ENCODE data around the gene MYH15.

The MYH15 gene

DNA sequence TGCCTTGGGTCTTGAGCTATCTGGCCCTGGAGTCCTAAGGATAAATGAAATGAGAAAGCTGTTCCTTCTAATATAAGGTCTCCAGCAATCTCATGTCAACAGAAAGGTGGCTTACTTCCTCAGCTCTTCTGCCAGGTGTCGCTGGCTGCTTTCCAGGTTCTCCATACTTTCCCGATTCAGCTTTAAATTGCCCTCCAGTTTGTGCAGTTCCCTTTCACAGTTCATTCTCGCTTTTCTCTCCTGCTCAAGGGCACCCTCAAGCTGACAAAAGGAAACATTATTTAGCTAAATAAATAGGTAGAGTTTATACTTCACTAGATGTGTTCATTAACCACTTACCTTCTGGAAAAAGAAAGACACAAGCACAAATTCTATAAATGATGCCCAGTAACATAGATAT is 73.0 kb downstream of the MYH15 start:
- no peak overlapping the region for H3K4me3 ChIP-seq
- no peak overlapping the region for H3K27ac ChIP-seq
- DNase-seq (ENCODE audit: low read depth, low spot score): no peak
- no peak overlapping the region for H3K9ac ChIP-seq (ENCODE audit: insufficient read length)
- no peaks in the 10 kb centered on the region for H3K9me3 ChIP-seq (ENCODE audit: low read depth, low read length)
- H3K36me3 ChIP-seq (ENCODE audit: insufficient read depth, low read length): peaks cover 15% of the 10 kb centered on the region; the same call in 1 of the 2 replicates
- TF ChIP-seq EZH2 (IDR thresholded peaks at IDR 0.05) (no peak), POLR2AphosphoS5 (IDR thresholded peaks at IDR 0.05; ENCODE audit: borderline replicate concordance, low read depth, low read length) (no peak), FOXP2 (optimal IDR thresholded peaks at IDR 0.05; ENCODE audit: control extremely low read depth, extremely low read length, insufficient read depth) (no peak)

DNA sequence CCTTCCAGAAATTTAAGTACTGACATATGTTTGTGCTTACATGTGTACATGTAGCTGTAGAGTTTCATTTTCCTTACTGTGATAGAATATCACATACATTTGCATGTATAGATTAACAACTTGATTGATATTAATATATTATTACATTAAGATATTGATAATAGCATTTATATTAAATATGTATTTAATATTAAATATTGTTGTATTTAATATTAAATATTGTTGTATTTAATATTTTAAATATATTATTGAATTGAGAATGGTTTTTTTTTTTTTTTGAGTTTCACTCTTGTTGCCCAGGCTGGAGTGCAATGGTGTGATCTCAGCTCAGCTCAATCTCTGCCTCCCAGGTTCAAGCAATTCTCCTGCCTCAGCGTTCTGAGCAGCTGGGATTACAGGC is 76.5 kb downstream of the MYH15 start:
- peaks cover 10% of the 10 kb centered on the region; the same call in 1 of the 2 replicates for H3K36me3 ChIP-seq (ENCODE audit: insufficient read depth, low read length)
- no peak overlapping the region for H3K9ac ChIP-seq (ENCODE audit: insufficient read length)
- H3K27ac ChIP-seq: no peak overlapping the region
- DNase-seq (ENCODE audit: low read depth, low spot score): no peak
- no peak overlapping the region for H3K4me3 ChIP-seq
- no peaks in the 10 kb centered on the region for H3K9me3 ChIP-seq (ENCODE audit: low read depth, low read length)
- TF ChIP-seq POLR2AphosphoS5 (IDR thresholded peaks at IDR 0.05; ENCODE audit: borderline replicate concordance, low read depth, low read length) (no peak), FOXP2 (optimal IDR thresholded peaks at IDR 0.05; ENCODE audit: control extremely low read depth, extremely low read length, insufficient read depth) (no peak), EZH2 (IDR thresholded peaks at IDR 0.05) (no peak)

DNA sequence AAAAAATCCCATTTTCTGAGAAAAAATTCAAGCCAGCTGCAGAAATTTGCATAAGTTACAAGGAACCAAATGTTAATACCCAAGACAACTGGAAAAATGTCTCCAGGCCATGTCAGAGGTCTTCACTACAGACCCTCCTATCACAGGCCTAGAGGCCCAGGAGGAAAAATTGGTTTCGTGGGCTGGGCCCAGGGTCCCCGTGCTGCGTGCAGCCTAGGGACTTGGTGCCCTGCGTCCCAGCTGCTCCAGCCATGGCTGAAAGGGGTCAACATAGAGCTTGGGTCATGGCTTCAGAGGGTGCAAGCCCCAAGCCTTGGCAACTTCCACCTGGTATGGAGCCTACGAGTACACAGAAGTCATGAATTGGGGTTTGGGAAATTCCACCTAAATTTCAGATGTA is 78.0 kb downstream of the MYH15 start:
- TF ChIP-seq FOXP2 (optimal IDR thresholded peaks at IDR 0.05; ENCODE audit: control extremely low read depth, extremely low read length, insufficient read depth) (no peak), EZH2 (IDR thresholded peaks at IDR 0.05) (no peak), POLR2AphosphoS5 (IDR thresholded peaks at IDR 0.05; ENCODE audit: borderline replicate concordance, low read depth, low read length) (no peak)
- DNase-seq (ENCODE audit: low read depth, low spot score): no peak
- Histone ChIP-seq H3K4me3 (no peak overlapping the region), H3K27ac (no peak overlapping the region), H3K9me3 (ENCODE audit: low read depth, low read length) (no peaks in the 10 kb centered on the region), H3K36me3 (ENCODE audit: insufficient read depth, low read length) (no peaks in the 10 kb centered on the region), H3K9ac (ENCODE audit: insufficient read length) (no peak overlapping the region)

DNA sequence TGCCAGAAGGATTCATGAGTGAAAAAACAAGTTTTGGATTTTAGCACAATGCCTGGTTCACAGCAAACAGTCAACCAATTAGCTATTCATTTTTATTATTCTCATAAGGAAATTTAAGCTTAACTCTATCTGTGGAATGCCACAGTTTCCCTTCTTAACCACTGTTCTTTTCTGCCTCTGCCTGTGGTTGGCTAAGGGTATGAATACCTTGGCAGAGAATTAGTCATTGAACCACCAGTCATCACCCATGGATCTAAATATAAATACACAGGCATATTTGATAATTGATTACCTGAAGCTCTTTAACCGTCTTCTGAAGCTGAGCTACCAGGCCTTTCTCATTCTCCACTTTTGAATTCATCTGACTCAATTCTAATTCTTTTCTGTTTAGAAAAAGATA is 79.9 kb downstream of the MYH15 start:
- Histone ChIP-seq H3K27ac (no peak overlapping the region), H3K9ac (ENCODE audit: insufficient read length) (no peak overlapping the region), H3K9me3 (ENCODE audit: low read depth, low read length) (no peaks in the 10 kb centered on the region), H3K4me3 (no peak overlapping the region), H3K36me3 (ENCODE audit: insufficient read depth, low read length) (no peaks in the 10 kb centered on the region)
- DNase-seq (ENCODE audit: low read depth, low spot score): no peak
- no peak for TF ChIP-seq FOXP2 (optimal IDR thresholded peaks at IDR 0.05; ENCODE audit: control extremely low read depth, extremely low read length, insufficient read depth)

DNA sequence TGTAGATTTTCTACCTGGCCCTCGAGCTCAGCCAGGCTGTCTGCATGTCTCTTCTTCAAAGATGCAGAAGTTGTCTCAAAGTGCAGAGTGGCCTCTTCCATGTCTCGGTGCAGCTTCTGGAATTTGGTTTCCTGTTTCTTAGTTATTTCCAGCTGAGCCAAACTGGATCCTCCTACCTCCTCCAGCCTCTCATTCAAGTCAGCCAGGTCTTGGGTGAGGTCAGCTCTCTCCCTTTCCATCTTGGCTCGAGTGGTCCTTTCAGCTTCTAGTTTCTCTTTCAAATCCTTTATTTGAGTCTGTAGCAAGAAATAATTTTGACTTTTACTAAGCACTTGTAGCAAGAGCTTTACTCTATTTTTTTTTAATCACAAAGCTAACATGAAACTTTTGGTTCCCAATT is 81.8 kb downstream of the MYH15 start:
- H3K36me3 ChIP-seq (ENCODE audit: insufficient read depth, low read length): no peaks in the 10 kb centered on the region
- TF ChIP-seq POLR2AphosphoS5 (IDR thresholded peaks at IDR 0.05; ENCODE audit: borderline replicate concordance, low read depth, low read length) (no peak), EZH2 (IDR thresholded peaks at IDR 0.05) (no peak), FOXP2 (optimal IDR thresholded peaks at IDR 0.05; ENCODE audit: control extremely low read depth, extremely low read length, insufficient read depth) (no peak)
- no peak for DNase-seq (ENCODE audit: low read depth, low spot score)
- H3K9me3 ChIP-seq (ENCODE audit: low read depth, low read length): no peaks in the 10 kb centered on the region
- no peak overlapping the region for H3K4me3 ChIP-seq
- no peak overlapping the region for H3K9ac ChIP-seq (ENCODE audit: insufficient read length)
- H3K27ac ChIP-seq: no peak overlapping the region

DNA sequence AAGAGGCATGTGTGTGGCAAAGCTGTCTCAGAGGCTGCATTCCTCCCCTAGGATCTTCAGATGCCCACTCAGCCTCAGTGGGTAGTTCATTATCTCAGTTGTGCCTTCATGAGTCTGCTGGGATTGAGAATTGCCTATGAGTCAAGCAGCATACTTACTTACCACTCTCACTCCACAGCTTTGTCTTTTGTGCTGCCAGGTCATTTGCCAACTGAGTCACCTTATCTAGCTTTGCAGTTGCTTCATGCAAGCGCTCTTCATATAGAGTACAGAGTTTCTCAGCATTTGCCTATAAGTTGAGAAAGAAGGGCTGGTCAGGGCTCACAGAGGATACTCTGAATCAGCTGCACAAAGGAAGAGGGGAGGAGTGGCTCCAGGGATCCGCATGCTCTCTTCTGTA is 89.5 kb downstream of the MYH15 start:
- no peaks in the 10 kb centered on the region for H3K9me3 ChIP-seq (ENCODE audit: low read depth, low read length)
- no peak for DNase-seq (ENCODE audit: low read depth, low spot score)
- no peak overlapping the region for H3K4me3 ChIP-seq
- no peak overlapping the region for H3K27ac ChIP-seq
- no peaks in the 10 kb centered on the region for H3K36me3 ChIP-seq (ENCODE audit: insufficient read depth, low read length)
- H3K9ac ChIP-seq (ENCODE audit: insufficient read length): no peak overlapping the region
- TF ChIP-seq FOXP2 (optimal IDR thresholded peaks at IDR 0.05; ENCODE audit: control extremely low read depth, extremely low read length, insufficient read depth): no peak

DNA sequence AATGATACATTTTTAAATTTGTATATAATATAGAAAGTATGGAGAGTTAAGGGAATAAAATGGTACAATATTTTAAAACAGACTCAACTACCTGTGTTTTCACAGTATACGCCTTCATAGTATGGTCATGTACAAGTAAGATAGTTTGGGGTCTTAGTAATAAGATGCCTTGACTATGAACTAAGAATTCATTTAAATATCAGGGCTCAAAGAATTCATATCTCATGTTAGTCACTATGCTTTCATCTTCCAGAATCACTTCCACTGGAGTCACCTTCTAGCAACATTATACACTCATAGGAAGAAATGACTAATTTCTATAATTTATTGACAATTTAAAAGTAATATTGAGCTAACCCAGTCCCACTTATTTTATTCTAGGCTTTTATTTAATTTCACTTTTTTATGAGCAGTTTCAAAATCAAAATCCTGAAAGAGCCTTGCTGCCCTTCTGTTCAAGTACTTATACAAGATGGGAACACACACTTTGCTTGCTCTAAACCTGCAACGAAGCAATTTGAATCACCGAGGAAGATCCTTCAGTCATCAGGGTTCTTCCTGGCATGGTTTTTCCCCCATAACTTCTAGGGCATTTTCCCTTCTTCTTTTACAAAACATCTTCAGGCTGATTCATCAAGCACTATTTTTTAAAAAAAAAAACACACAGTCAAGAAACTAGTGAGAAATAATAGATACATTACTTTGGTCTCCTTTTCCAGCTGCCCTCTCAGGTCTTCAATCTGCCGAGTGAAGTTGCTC is 94.1 kb downstream of the MYH15 start:
- H3K4me3 ChIP-seq: no peak overlapping the region
- DNase-seq (ENCODE audit: low read depth, low spot score): no peak
- no peaks in the 10 kb centered on the region for H3K36me3 ChIP-seq (ENCODE audit: insufficient read depth, low read length)
- no peak for TF ChIP-seq POLR2AphosphoS5 (IDR thresholded peaks at IDR 0.05; ENCODE audit: borderline replicate concordance, low read depth, low read length)
- no peak for TF ChIP-seq EZH2 (IDR thresholded peaks at IDR 0.05)
- TF ChIP-seq FOXP2 (optimal IDR thresholded peaks at IDR 0.05; ENCODE audit: control extremely low read depth, extremely low read length, insufficient read depth): no peak
- H3K9ac ChIP-seq (ENCODE audit: insufficient read length): no peak overlapping the region
- H3K9me3 ChIP-seq (ENCODE audit: low read depth, low read length): no peaks in the 10 kb centered on the region
- no peak overlapping the region for H3K27ac ChIP-seq

DNA sequence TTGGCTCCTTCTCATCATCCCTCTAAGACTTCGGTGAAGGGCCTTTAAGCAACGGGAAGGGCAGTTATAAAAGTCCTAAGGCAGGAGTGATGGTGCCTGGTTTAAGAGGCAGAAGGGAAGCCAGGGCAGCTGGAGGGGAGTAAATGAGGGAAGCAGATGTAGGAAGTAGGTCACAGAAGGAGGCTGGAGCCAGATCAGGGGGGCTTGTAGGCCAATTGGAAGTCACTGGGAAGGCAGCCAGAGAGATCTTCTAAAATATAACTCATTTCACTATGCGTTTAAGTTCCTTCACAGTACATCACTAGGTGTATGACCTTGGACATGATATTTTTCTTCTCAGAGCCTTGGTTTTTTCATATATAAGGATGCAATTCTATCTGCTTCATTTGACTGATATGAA is 94.7 kb downstream of the MYH15 start:
- H3K9ac ChIP-seq (ENCODE audit: insufficient read length): no peak overlapping the region
- no peak overlapping the region for H3K27ac ChIP-seq
- no peaks in the 10 kb centered on the region for H3K36me3 ChIP-seq (ENCODE audit: insufficient read depth, low read length)
- no peaks in the 10 kb centered on the region for H3K9me3 ChIP-seq (ENCODE audit: low read depth, low read length)
- no peak overlapping the region for H3K4me3 ChIP-seq
- no peak for DNase-seq (ENCODE audit: low read depth, low spot score)
- no peak for TF ChIP-seq POLR2AphosphoS5 (IDR thresholded peaks at IDR 0.05; ENCODE audit: borderline replicate concordance, low read depth, low read length)
- TF ChIP-seq EZH2 (IDR thresholded peaks at IDR 0.05): no peak

DNA sequence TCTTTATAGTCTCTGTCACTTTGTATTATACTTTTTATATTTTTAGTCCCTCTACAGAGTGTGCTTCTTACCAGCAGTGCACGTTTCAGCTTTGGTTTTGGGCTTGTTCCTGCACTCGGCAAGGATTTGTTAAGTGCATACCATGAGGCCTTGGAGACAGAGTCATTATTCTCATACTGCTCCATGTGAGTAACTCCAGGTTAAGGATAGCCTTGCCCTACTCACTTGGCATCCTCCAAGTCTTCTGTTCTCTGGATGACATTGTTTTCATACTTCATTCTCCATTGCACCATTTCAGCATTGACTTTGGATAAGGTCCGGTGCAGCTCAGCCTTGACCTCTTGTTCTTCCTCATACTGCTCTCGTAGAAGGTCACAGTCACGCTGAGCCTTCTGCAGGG is 96.4 kb downstream of the MYH15 start:
- no peak overlapping the region for H3K4me3 ChIP-seq
- H3K9me3 ChIP-seq (ENCODE audit: low read depth, low read length): no peaks in the 10 kb centered on the region
- no peak overlapping the region for H3K27ac ChIP-seq
- H3K9ac ChIP-seq (ENCODE audit: insufficient read length): no peak overlapping the region
- no peaks in the 10 kb centered on the region for H3K36me3 ChIP-seq (ENCODE audit: insufficient read depth, low read length)
- DNase-seq (ENCODE audit: low read depth, low spot score): no peak
- TF ChIP-seq FOXP2 (optimal IDR thresholded peaks at IDR 0.05; ENCODE audit: control extremely low read depth, extremely low read length, insufficient read depth) (no peak), EZH2 (IDR thresholded peaks at IDR 0.05) (no peak), POLR2AphosphoS5 (IDR thresholded peaks at IDR 0.05; ENCODE audit: borderline replicate concordance, low read depth, low read length) (no peak)

Measured in SK-N-MC (cell line).